Pulmonary artery endothelial cell (primary cell): Measurements from ENCODE around the gene LAMC2. TPM values are rescaled to one million over a fixed set of nuclear protein-coding genes. Genes with fewer than 3 reads are reported as not detected.
"Not testable (repeated sequence)": the region's sequence is repeated elsewhere in the genome, so short reads cannot be mapped to it uniquely, and the experiment has no call there.

Experiments
- DNase-seq: peaks from one replicate; pipeline ENCODE4 v3.0.0-alpha.2; 2011; ENCODE audit warnings: low read depth, low spot score
- total RNA-seq: library from RNA; depleted of rRNA; stranded (reverse); fragments of >200 nt; gene quantifications from 2 replicates; pipeline ENCODE4 v1.2.3, GENCODE V29; 2014

The LAMC2 gene
- 13.0 and 24.1 TPM in 2 replicates for total RNA-seq

- no peak for DNase-seq
Observed at GRCh38 chr1:183185941-183186490, at the start of gene LAMC2. Gene LAMC2 (plus strand): TSS chr1:183186264. CDS start chr1:183186353, 89 bp downstream.

GRCh38 chr1:183137782-183138181 is 48.3 kb upstream of the LAMC2 start:
- DNase-seq = no peak

GRCh38 chr1:183138301-183138700 is 47.8 kb upstream of the LAMC2 start:
- no peak for DNase-seq

- peak; percentile 87 for DNase-seq
Observed at GRCh38 chr1:183139281-183139942, 46.7 kb upstream of the LAMC2 start.

DNA sequence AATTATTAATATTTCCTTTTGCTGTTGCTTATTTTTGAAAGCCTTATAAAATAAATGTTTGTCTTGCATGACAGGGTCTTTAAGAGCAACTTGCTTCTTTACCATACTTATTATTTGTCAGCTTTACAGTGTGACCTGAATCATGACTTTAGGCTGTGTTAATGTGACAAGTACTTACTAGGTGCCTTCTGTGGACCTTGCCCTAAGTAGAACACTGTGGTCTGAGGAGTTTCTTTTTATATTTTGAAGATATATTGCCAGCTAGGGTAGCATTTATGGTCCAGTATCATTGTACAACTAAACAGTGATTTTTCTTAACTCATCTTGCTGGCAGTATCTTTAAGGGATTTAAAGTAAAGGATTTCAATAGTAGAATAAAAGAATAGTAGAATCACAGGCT is 45.4 kb upstream of the LAMC2 start:
- DNase-seq = no peak

- DNase-seq = no peak
Observed at GRCh38 chr1:183142171-183142570, 43.9 kb upstream of the LAMC2 start.

DNA sequence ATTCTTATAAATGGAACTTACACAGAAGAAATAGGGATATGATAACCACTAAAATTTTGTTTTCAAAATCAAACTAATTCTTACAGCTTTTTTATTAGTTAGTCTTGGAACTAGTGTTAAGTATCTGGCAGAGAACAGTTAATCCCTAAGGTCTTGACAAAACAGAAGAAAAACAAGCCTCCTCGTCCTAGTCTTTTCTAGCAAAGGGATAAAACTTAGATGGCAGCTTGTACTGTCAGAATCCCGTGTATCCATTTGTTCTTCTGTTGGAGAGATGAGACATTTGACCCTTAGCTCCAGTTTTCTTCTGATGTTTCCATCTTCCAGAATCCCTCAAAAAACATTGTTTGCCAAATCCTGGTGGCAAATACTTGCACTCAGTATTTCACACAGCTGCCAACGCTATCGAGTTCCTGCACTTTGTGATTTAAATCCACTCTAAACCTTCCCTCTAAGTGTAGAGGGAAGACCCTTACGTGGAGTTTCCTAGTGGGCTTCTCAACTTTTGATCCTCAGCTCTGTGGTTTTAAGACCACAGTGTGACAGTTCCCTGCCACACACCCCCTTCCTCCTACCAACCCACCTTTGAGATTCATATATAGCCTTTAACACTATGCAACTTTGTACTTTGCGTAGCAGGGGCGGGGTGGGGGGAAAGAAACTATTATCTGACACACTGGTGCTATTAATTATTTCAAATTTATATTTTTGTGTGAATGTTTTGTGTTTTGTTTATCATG is 42.3 kb upstream of the LAMC2 start:
- DNase-seq = no peak

DNA sequence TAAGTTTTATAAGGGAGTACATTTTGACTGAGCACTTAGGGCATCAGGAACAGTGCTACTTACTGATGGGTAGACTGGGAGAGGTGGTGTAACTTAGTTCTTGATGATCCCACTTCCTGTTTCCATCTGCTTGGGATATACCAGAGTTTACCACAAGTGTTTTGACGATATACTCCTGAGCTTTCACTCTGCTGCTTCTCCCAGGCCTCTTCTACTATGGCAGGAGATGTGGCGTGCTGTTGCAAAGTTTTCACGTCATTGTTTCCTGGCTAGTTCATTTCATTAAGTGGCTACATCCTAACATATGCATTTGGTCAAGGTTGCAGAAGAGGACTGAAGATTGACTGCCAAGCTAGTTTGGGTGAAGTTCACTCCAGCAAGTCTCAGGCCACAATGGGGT is 41.3 kb upstream of the LAMC2 start:
- DNase-seq = no peak

GRCh38 chr1:183147735-183148134 is 38.3 kb upstream of the LAMC2 start:
- no peak for DNase-seq

- no peak for DNase-seq
Observed at GRCh38 chr1:183148599-183148998, 37.5 kb upstream of the LAMC2 start.

GRCh38 chr1:183149273-183149672 is 36.8 kb upstream of the LAMC2 start:
- no peak for DNase-seq

- DNase-seq = not testable (repeated sequence)
Observed at GRCh38 chr1:183150032-183150431, 36.0 kb upstream of the LAMC2 start.

DNA sequence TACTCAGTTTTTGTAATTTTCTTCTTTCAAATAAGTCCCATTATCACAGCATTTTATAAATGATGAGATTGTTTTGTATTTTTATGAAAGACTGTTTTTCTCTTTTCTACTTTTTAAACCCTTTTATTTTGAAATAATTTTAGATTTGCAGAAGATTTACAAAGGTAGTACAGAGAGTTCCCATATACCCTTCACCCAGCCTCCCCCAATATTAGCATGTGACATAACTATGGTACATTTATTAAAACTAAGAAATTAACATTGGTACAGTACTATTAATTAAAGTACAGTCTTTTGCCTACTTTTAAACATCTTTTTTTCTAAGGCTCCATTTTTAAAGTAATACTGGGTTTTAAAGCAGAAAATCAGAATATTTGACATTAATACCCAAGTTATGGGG is 35.6 kb upstream of the LAMC2 start:
- no peak for DNase-seq

GRCh38 chr1:183152180-183152579 is 33.9 kb upstream of the LAMC2 start:
- DNase-seq = no peak

DNA sequence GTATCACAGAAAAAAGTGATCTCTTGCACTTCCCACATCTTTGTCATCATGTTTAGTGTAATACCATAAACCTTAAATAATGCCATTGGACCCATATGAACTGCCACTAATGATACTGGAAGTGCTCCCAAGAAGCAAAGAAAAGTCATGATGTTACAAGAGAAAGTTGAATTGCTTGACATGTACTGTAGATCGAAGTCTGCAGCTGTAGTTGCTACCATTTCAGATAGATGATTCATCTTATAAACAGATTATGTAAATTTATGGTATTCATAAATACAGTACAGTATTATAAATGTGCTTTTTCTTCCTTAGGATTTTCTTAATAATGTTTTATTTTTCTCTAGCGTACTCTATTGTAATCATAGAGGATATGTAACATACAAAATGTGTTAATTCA is 30.1 kb upstream of the LAMC2 start:
- DNase-seq = no peak

DNA sequence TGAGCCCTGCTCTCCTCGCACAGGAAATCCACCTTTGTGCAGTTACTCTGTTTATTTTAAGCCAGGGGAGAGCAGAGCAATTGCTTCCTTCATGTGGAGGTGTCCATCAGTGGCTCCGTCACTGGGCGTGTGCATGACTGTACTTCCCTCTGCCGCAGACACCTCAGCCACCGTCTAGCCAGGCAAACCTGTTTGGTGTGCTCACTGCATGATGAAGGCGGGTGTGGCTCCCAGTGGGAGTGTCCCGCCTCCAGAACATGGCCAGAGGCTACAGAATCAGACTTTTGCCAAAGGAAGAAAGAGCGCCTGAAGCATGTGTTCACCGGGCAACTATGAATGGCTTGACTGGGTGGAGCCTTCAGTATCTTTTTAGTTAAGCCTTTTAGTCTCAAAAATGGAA is 26.1 kb upstream of the LAMC2 start:
- DNase-seq = no peak

- DNase-seq = no peak
Observed at GRCh38 chr1:183161391-183161790, 24.7 kb upstream of the LAMC2 start.

- DNase-seq = no peak
Observed at GRCh38 chr1:183163316-183163715, 22.7 kb upstream of the LAMC2 start.

- DNase-seq = peak; percentile 54
Observed at GRCh38 chr1:183164340-183164739, 21.7 kb upstream of the LAMC2 start.

GRCh38 chr1:183164963-183165362 is 21.1 kb upstream of the LAMC2 start:
- DNase-seq = no peak

GRCh38 chr1:183165456-183165855 is 20.6 kb upstream of the LAMC2 start:
- DNase-seq = no peak

- DNase-seq = no peak
Observed at GRCh38 chr1:183166454-183166853, 19.6 kb upstream of the LAMC2 start.

- no peak for DNase-seq
Observed at GRCh38 chr1:183167676-183168075, 18.4 kb upstream of the LAMC2 start.
